Measurements from ENCODE around the gene FABP1.

DNA sequence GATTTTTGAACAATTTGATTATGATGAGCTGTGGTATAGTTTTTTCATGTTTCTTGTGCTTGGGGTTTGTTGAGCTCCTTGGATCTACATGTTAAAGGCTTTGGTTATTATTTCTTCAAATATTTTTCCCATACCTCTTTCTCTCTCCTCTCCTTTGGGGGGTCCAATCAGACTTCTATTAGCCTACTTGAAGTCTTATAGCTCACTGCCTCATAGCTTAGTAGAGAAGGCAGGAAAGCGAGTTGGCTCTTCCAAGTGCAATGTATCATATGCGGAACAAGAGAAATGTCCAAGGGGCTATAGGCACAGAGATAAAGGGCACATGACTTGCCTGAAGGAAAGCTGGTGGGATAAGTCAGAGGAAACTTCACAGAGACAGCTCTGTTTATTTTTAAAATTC lies 14.1 kb upstream of the FABP1 start:
- TF ChIP-seq, protein P1, sequence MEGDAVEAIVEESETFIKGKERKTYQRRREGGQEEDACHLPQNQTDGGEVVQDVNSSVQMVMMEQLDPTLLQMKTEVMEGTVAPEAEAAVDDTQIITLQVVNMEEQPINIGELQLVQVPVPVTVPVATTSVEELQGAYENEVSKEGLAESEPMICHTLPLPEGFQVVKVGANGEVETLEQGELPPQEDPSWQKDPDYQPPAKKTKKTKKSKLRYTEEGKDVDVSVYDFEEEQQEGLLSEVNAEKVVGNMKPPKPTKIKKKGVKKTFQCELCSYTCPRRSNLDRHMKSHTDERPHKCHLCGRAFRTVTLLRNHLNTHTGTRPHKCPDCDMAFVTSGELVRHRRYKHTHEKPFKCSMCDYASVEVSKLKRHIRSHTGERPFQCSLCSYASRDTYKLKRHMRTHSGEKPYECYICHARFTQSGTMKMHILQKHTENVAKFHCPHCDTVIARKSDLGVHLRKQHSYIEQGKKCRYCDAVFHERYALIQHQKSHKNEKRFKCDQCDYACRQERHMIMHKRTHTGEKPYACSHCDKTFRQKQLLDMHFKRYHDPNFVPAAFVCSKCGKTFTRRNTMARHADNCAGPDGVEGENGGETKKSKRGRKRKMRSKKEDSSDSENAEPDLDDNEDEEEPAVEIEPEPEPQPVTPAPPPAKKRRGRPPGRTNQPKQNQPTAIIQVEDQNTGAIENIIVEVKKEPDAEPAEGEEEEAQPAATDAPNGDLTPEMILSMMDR (conservative IDR thresholded peaks at IDR 0.05 in 1 of 2, IDR thresholded peaks at IDR 0.05 in 1 of 2; ENCODE audit: extremely low read depth in 1 of 2, insufficient read depth in 1 of 2, low read depth in 1 of 2, low read length in 2 of 2) = no peak
- TF ChIP-seq EZH2 (IDR thresholded peaks at IDR 0.05; ENCODE audit: borderline replicate concordance, low read length) = no peak

Data from mammary epithelial cell (primary cell).